CD14-positive monocyte (primary cell): ENCODE results near the gene MCFD2. TPM values are rescaled to one million over a fixed set of nuclear protein-coding genes. Genes with fewer than 3 reads are reported as not detected.

Experiments used
- DNase-seq, 3 donors: peaks; one replicate each; pipeline ENCODE4 v3.0.0-alpha.2; 2011 to 2022
- H2AFZ ChIP-seq: 2 replicates; pipeline ENCODE4 v1.6.0; 2012; ENCODE audit warnings: mild to moderate bottlenecking, low read depth, low read length, inconsistent platforms; ENCODE audit not compliant: insufficient read depth, poor library complexity, severe bottlenecking
- H3K27ac ChIP-seq, 2 donors: 1 replicate in 1 of 2; 2 replicates in 1 of 2; pipeline ENCODE4 v1.5.1; 2012 to 2013; ENCODE audit warnings: low read length in 2 of 2, control low read depth in 1 of 2, inconsistent platforms in 1 of 2, low read depth in 1 of 2, mild to moderate bottlenecking in 1 of 2
- H3K27me3 ChIP-seq, 2 donors: one replicate each; pipeline versions ENCODE4 v1.6.0 to v1.6.1; 2011 to 2013; ENCODE audit warnings: low read length in 2 of 2; ENCODE audit not compliant: control insufficient read depth in 2 of 2, insufficient read depth in 2 of 2
- H3K36me3 ChIP-seq, 2 donors: replicated peaks in 1 of 2; 1 replicate in 1 of 2; 2 replicates in 1 of 2; pipeline versions ENCODE4 v1.5.1 to v1.6.1; 2012 to 2013; ENCODE audit warnings: low read length in 2 of 2, control low read depth in 1 of 2, inconsistent platforms in 1 of 2, mild to moderate bottlenecking in 1 of 2; ENCODE audit not compliant: insufficient read depth in 2 of 2, control insufficient read depth in 1 of 2
- H3K4me1 ChIP-seq, 2 donors: 1 replicate in 1 of 2; 2 replicates in 1 of 2; pipeline versions ENCODE4 v1.5.1 to v1.6.1; 2012 to 2013; ENCODE audit warnings: low read length in 2 of 2, control low read depth in 1 of 2, inconsistent platforms in 1 of 2, mild to moderate bottlenecking in 1 of 2, moderate library complexity in 1 of 2; ENCODE audit not compliant: insufficient read depth in 2 of 2, control insufficient read depth in 1 of 2
- H3K4me2 ChIP-seq: replicated peaks from 2 replicates; pipeline ENCODE3; 2012; ENCODE audit warnings: low read length, moderate library complexity, mild to moderate bottlenecking; ENCODE audit not compliant: poor library complexity, severe bottlenecking; ENCODE audit errors: extremely low read depth
- H3K4me3 ChIP-seq, 3 experiments: fragments of 200-600 bp in 1 of 3; sonication (generic) in 1 of 3; replicated peaks in 1 of 3; 1 replicate in 2 of 3; 2 replicates in 1 of 3; pipeline ENCODE4 v1.5.1; 2011 to 2013; ENCODE audit warnings: low read length in 3 of 3, mild to moderate bottlenecking in 3 of 3, control low read depth in 2 of 3, low read depth in 2 of 3, inconsistent platforms in 1 of 3, moderate library complexity in 1 of 3
- H3K79me2 ChIP-seq: 2 replicates; pipeline ENCODE4 v1.6.0; 2012; ENCODE audit warnings: mild to moderate bottlenecking, control low read depth, inconsistent platforms, low read length, moderate library complexity; ENCODE audit not compliant: insufficient read depth
- H3K9ac ChIP-seq: 2 replicates; pipeline ENCODE4 v1.6.0; 2017; ENCODE audit warnings: low read length, mild to moderate bottlenecking; ENCODE audit not compliant: insufficient read depth, poor library complexity, severe bottlenecking
- H3K9me3 ChIP-seq, 2 donors: replicated peaks in 1 of 2; 1 replicate in 1 of 2; 2 replicates in 1 of 2; pipeline versions ENCODE4 v1.5.1 to v1.6.1; 2012 to 2013; ENCODE audit warnings: low read length in 2 of 2, control low read depth in 1 of 2; ENCODE audit not compliant: control insufficient read depth in 1 of 2, insufficient read depth in 1 of 2
- H4K20me1 ChIP-seq: 2 replicates; pipeline ENCODE4 v1.6.0; 2012; ENCODE audit warnings: mild to moderate bottlenecking, low read length, control low read depth, moderate library complexity; ENCODE audit not compliant: insufficient read depth
- H3K27ac Mint-ChIP-seq, 7 donors: one replicate each; pipeline ENCODE4 v1.8.0; 2020; ENCODE audit warnings: mild to moderate bottlenecking in 7 of 7, mixed read lengths in 7 of 7, moderate library complexity in 6 of 7, inconsistent platforms in 2 of 7
- H3K27me3 Mint-ChIP-seq, 3 donors: one replicate each; pipeline ENCODE4 v1.8.0; 2021 to 2022; ENCODE audit warnings: low read depth in 3 of 3, mild to moderate bottlenecking in 3 of 3, mixed read lengths in 3 of 3, moderate library complexity in 3 of 3, inconsistent platforms in 1 of 3
- H3K36me3 Mint-ChIP-seq, 2 donors: one replicate each; pipeline ENCODE4 v1.8.0; 2020; ENCODE audit warnings: mixed read lengths in 2 of 2, inconsistent platforms in 1 of 2, mild to moderate bottlenecking in 1 of 2
- H3K4me1 Mint-ChIP-seq: one replicate; pipeline ENCODE4 v1.8.0; 2020; ENCODE audit warnings: mild to moderate bottlenecking, mixed read lengths
- H3K4me3 Mint-ChIP-seq, 2 donors: one replicate each; pipeline ENCODE4 v1.8.0; 2020; ENCODE audit warnings: mild to moderate bottlenecking in 2 of 2, mixed read lengths in 2 of 2, moderate library complexity in 1 of 2
- H3K9me3 Mint-ChIP-seq, 7 donors: one replicate each; pipeline ENCODE4 v1.8.0; 2020 to 2022; ENCODE audit warnings: mixed read lengths in 7 of 7, mild to moderate bottlenecking in 6 of 7, moderate library complexity in 6 of 7, inconsistent platforms in 2 of 7
- CTCF ChIP-seq: fragments of 200-600 bp; IDR thresholded peaks from one replicate; pipeline ENCODE4 v1.8.0; 2022; ENCODE audit warnings: antibody characterized with exemption, mild to moderate bottlenecking
- WGBS: methylation state at CpG from one replicate; pipeline ENCODE4 v1.1.5; 2013; ENCODE audit warnings: missing lambda C conversion rate; ENCODE audit not compliant: insufficient coverage; 5-methylcytosine and 5-hydroxymethylcytosine counted together
- intact Hi-C, 2 donors: fragments of 100-400 bp; cut with micrococcal nuclease; formaldehyde crosslinking; loops; one replicate each; pipeline versions ENCODE4 v1.15.0 to v1.15.1; 2023
- polyA plus RNA-seq, 3 donors: library from polyadenylated mRNA; depleted of rRNA in 1 of 3; unstranded in 2 of 3; stranded (reverse) in 1 of 3; fragments of 300-500 nt in 2 of 3; fragments of >200 nt in 1 of 3; fragmentation: Illumina TruSeq in 2 of 3; gene quantifications; 1 replicate in 2 of 3; 2 replicates in 1 of 3; pipeline ENCODE4 v1.2.3, GENCODE V29; 2012 to 2021

Gene MCFD2
- polyA plus RNA-seq, 3 donors, result 23.8 to 38.5 (median 33.6) TPM

GRCh38 chr2:46936566-46936965 is 21.0 kb upstream of the MCFD2 start:
- no peak overlapping the region for H3K27ac ChIP-seq
- H3K4me2 ChIP-seq, result no peak overlapping the region
- intact Hi-C loops, result no loop called here
- Mint-ChIP-seq H3K36me3 (peaks cover 5 to 6% of the 10 kb centered on the region in 2 donors), H3K27ac (no peak overlapping the region), H3K27me3 (peaks cover 0 to 4% (median 0%) of the 10 kb centered on the region in 3 donors), H3K9me3 (no peaks in the 10 kb centered on the region), H3K4me3 (no peak overlapping the region), H3K4me1 (peaks cover 34% of the 10 kb centered on the region)
- peaks cover 37% of the 10 kb centered on the region for H3K79me2 ChIP-seq
- 92% methylated on average over 2 of the region's 5 CpGs for WGBS
- no peak for DNase-seq
- no peak for TF ChIP-seq CTCF
- H3K4me1 ChIP-seq, result peaks cover 21 to 27% of the 10 kb centered on the region in 2 donors
- H3K36me3 ChIP-seq, result no peaks in the 10 kb centered on the region
- no peaks in the 10 kb centered on the region for H3K9me3 ChIP-seq
- no peaks in the 10 kb centered on the region for H3K27me3 ChIP-seq
- no peak overlapping the region for H3K4me3 ChIP-seq
- H4K20me1 ChIP-seq, result peaks cover 3% of the 10 kb centered on the region
- no peak overlapping the region for H3K9ac ChIP-seq
- no peak overlapping the region for H2AFZ ChIP-seq

- H3K4me1 ChIP-seq, result peaks cover 17 to 21% of the 10 kb centered on the region in 2 donors
- H3K36me3 ChIP-seq, result no peaks in the 10 kb centered on the region
- peaks cover 5 to 6% of the 10 kb centered on the region in 2 donors for H3K36me3 Mint-ChIP-seq
- no peak overlapping the region for H3K27ac ChIP-seq
- H3K4me3 ChIP-seq, result no peak overlapping the region
- H3K4me2 ChIP-seq, result no peak overlapping the region
- H2AFZ ChIP-seq, result no peak overlapping the region
- H4K20me1 ChIP-seq, result no peaks in the 10 kb centered on the region
- H3K27ac Mint-ChIP-seq, result no peak overlapping the region
- H3K9ac ChIP-seq, result no peak overlapping the region
- no peaks in the 10 kb centered on the region for H3K9me3 Mint-ChIP-seq
- H3K9me3 ChIP-seq, result no peaks in the 10 kb centered on the region
- no peak overlapping the region for H3K4me3 Mint-ChIP-seq
- WGBS, result 100% methylated on average over 3 of the region's 5 CpGs
- intact Hi-C loops, result no loop called here
- no peak for TF ChIP-seq CTCF
- peaks cover 29% of the 10 kb centered on the region for H3K4me1 Mint-ChIP-seq
- peaks cover 0 to 4% (median 0%) of the 10 kb centered on the region in 3 donors for H3K27me3 Mint-ChIP-seq
- H3K27me3 ChIP-seq, result no peaks in the 10 kb centered on the region
- no peak for DNase-seq
- H3K79me2 ChIP-seq, result peaks cover 27% of the 10 kb centered on the region
Measured at GRCh38 chr2:46935071-46935470, 19.5 kb upstream of the MCFD2 start.
